Effector memory CD4-positive, alpha-beta T cell (primary cell): ENCODE results near the gene ADAMTS13.

ENCODE experiments used
- DNase-seq, 3 donors: peaks; one replicate each; pipeline ENCODE4 v3.0.0-alpha.2; 2020
- H3K27ac ChIP-seq: 2 replicates; pipeline ENCODE4 v1.7.0; 2013; ENCODE audit warnings: mild to moderate bottlenecking, low read length, moderate library complexity; ENCODE audit not compliant: insufficient read depth, poor library complexity, severe bottlenecking
- H3K27me3 ChIP-seq: replicated peaks from 2 replicates; pipeline ENCODE4 v1.7.0; 2013; ENCODE audit warnings: mild to moderate bottlenecking, low read length; ENCODE audit not compliant: insufficient read depth, control insufficient read depth, poor library complexity, severe bottlenecking
- H3K36me3 ChIP-seq: 2 replicates; pipeline ENCODE4 v1.7.0; 2013; ENCODE audit warnings: mild to moderate bottlenecking, low read length, moderate library complexity; ENCODE audit not compliant: control insufficient read depth, insufficient read depth
- H3K4me1 ChIP-seq: 2 replicates; pipeline ENCODE4 v1.7.0; 2013; ENCODE audit warnings: low read length, mild to moderate bottlenecking; ENCODE audit not compliant: control insufficient read depth, insufficient read depth, poor library complexity, severe bottlenecking
- H3K4me3 ChIP-seq: 2 replicates; pipeline ENCODE4 v1.7.0; 2013; ENCODE audit warnings: low read length, low read depth, mild to moderate bottlenecking; ENCODE audit not compliant: insufficient read depth, poor library complexity, severe bottlenecking
- H3K9me3 ChIP-seq: 2 replicates; pipeline ENCODE4 v1.7.0; 2013; ENCODE audit warnings: mild to moderate bottlenecking, low read length, moderate library complexity; ENCODE audit not compliant: control insufficient read depth

ADAMTS13 gene

GRCh38 chr9:133380734-133381133 is 41.4 kb upstream of the ADAMTS13 start:
- H3K27ac ChIP-seq, result no peak overlapping the region
- no peak for DNase-seq
- no peaks in the 10 kb centered on the region for H3K36me3 ChIP-seq
- no peak overlapping the region for H3K4me3 ChIP-seq
- H3K27me3 ChIP-seq, result no peaks in the 10 kb centered on the region
- H3K4me1 ChIP-seq, result peaks cover 7% of the 10 kb centered on the region
- H3K9me3 ChIP-seq, result no peaks in the 10 kb centered on the region

GRCh38 chr9:133382507-133383141 is 39.5 kb upstream of the ADAMTS13 start:
- DNase-seq, result no peak
- Histone ChIP-seq H3K27ac (no peak overlapping the region), H3K36me3 (no peaks in the 10 kb centered on the region), H3K9me3 (no peaks in the 10 kb centered on the region), H3K4me3 (no peak overlapping the region), H3K4me1 (no peaks in the 10 kb centered on the region), H3K27me3 (no peaks in the 10 kb centered on the region)

- no peak for DNase-seq
- no peaks in the 10 kb centered on the region for H3K27me3 ChIP-seq
- H3K36me3 ChIP-seq, result no peaks in the 10 kb centered on the region
- H3K9me3 ChIP-seq, result no peaks in the 10 kb centered on the region
- H3K4me3 ChIP-seq, result no peak overlapping the region
- no peak overlapping the region for H3K27ac ChIP-seq
- no peaks in the 10 kb centered on the region for H3K4me1 ChIP-seq
These were observed 38.7 kb upstream of the ADAMTS13 start for GRCh38 chr9:133383438-133383837.

- H3K9me3 ChIP-seq, result no peaks in the 10 kb centered on the region
- no peak overlapping the region for H3K27ac ChIP-seq
- no peaks in the 10 kb centered on the region for H3K4me1 ChIP-seq
- no peak for DNase-seq
- no peaks in the 10 kb centered on the region for H3K36me3 ChIP-seq
- no peaks in the 10 kb centered on the region for H3K27me3 ChIP-seq
- no peak overlapping the region for H3K4me3 ChIP-seq
These were observed 37.3 kb upstream of the ADAMTS13 start for GRCh38 chr9:133384736-133385321.

- H3K4me1 ChIP-seq, result no peaks in the 10 kb centered on the region
- no peaks in the 10 kb centered on the region for H3K36me3 ChIP-seq
These were observed 36.7 kb upstream of the ADAMTS13 start for GRCh38 chr9:133385452-133385851.

GRCh38 chr9:133386338-133386737 is 35.8 kb upstream of the ADAMTS13 start:
- H3K27ac ChIP-seq, result no peak overlapping the region
- no peaks in the 10 kb centered on the region for H3K4me1 ChIP-seq
- H3K4me3 ChIP-seq, result no peak overlapping the region
- no peak for DNase-seq
- no peaks in the 10 kb centered on the region for H3K27me3 ChIP-seq
- no peaks in the 10 kb centered on the region for H3K9me3 ChIP-seq
- no peaks in the 10 kb centered on the region for H3K36me3 ChIP-seq

More at GRCh38 chr9:133385452-133385851, 36.7 kb upstream of the ADAMTS13 start:
- no peak for DNase-seq
- no peak overlapping the region for H3K27ac ChIP-seq
- H3K27me3 ChIP-seq, result no peaks in the 10 kb centered on the region
- no peaks in the 10 kb centered on the region for H3K9me3 ChIP-seq
- H3K4me3 ChIP-seq, result no peak overlapping the region

GRCh38 chr9:133387680-133388079 is 34.5 kb upstream of the ADAMTS13 start:
- H3K36me3 ChIP-seq, result no peaks in the 10 kb centered on the region
- no peak overlapping the region for H3K4me3 ChIP-seq
- H3K27ac ChIP-seq, result no peak overlapping the region
- H3K27me3 ChIP-seq, result no peaks in the 10 kb centered on the region
- no peak for DNase-seq
- H3K4me1 ChIP-seq, result no peaks in the 10 kb centered on the region
- no peaks in the 10 kb centered on the region for H3K9me3 ChIP-seq

GRCh38 chr9:133389025-133389557 is 33.1 kb upstream of the ADAMTS13 start:
- no peak overlapping the region for H3K4me3 ChIP-seq
- H3K4me1 ChIP-seq, result no peaks in the 10 kb centered on the region
- H3K36me3 ChIP-seq, result no peaks in the 10 kb centered on the region
- no peaks in the 10 kb centered on the region for H3K9me3 ChIP-seq
- H3K27ac ChIP-seq, result no peak overlapping the region
- DNase-seq, result no peak
- no peaks in the 10 kb centered on the region for H3K27me3 ChIP-seq

GRCh38 chr9:133389562-133389961 is 32.6 kb upstream of the ADAMTS13 start:
- Histone ChIP-seq H3K27me3 (no peaks in the 10 kb centered on the region), H3K9me3 (no peaks in the 10 kb centered on the region), H3K4me1 (no peaks in the 10 kb centered on the region), H3K36me3 (no peaks in the 10 kb centered on the region), H3K4me3 (no peak overlapping the region), H3K27ac (no peak overlapping the region)
- no peak for DNase-seq

GRCh38 chr9:133390713-133391112 is 31.5 kb upstream of the ADAMTS13 start:
- Histone ChIP-seq H3K4me3 (no peak overlapping the region), H3K4me1 (no peaks in the 10 kb centered on the region), H3K27ac (no peak overlapping the region), H3K36me3 (no peaks in the 10 kb centered on the region), H3K27me3 (no peaks in the 10 kb centered on the region), H3K9me3 (no peaks in the 10 kb centered on the region)
- DNase-seq, result no peak
